ENCODE measurements around the gene NFIC.
"Not testable (repeated sequence)": the region's sequence is repeated elsewhere in the genome, so short reads cannot be mapped to it uniquely, and the experiment has no call there.

NFIC gene

DNA sequence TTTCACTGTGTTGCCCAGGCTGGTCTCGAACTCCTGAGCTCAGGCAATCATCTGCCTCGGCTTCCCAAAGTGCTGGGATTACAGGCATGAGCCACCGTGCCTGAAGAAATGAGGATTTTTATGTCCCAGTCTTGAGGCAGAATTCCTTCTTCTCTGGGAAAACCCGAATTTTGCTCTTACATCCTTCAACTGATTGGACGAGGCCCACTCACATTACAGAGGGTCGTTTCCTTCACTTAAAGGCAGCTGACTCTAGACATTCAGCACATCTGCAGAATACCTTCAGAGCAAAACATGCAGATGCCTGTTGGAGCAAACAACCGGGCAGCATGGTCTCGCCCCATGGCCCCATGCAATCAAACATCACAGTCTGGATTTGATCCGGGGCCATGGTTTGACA, 36.3 kb upstream of the NFIC start:
- no peak overlapping the region for H3K4me3 ChIP-seq (replicated peaks; ENCODE audit: low read depth, low read length)
- TF ChIP-seq, protein P1, sequence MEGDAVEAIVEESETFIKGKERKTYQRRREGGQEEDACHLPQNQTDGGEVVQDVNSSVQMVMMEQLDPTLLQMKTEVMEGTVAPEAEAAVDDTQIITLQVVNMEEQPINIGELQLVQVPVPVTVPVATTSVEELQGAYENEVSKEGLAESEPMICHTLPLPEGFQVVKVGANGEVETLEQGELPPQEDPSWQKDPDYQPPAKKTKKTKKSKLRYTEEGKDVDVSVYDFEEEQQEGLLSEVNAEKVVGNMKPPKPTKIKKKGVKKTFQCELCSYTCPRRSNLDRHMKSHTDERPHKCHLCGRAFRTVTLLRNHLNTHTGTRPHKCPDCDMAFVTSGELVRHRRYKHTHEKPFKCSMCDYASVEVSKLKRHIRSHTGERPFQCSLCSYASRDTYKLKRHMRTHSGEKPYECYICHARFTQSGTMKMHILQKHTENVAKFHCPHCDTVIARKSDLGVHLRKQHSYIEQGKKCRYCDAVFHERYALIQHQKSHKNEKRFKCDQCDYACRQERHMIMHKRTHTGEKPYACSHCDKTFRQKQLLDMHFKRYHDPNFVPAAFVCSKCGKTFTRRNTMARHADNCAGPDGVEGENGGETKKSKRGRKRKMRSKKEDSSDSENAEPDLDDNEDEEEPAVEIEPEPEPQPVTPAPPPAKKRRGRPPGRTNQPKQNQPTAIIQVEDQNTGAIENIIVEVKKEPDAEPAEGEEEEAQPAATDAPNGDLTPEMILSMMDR (IDR thresholded peaks at IDR 0.05; ENCODE audit: low read depth, low read length, missing control alignments): no peak
- no peak for DNase-seq (ENCODE audit: extremely low read depth, low read depth)

DNA sequence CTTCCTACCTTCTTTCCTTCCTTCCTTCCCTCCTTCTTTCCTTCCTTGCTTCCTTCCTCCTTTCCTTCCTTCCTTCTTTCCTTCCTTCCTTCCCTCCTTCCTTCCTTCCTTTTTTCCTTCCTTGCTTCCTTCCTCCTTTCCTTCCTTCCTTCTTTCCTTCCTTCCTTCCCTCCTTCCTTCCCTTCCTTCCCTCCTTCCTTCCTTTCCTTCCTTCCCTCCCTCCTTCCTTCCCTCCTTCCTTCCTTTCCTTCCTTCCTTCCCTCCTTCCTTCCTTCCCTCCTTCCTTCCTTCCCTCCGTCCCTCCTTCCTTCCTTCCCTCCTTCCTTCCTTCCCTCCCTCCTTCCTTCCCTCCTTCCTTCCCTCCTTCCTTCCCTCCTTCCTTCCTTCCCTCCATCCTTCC, 34.2 kb upstream of the NFIC start:
- not testable (repeated sequence) for H3K4me3 ChIP-seq (replicated peaks; ENCODE audit: low read depth, low read length); DNase-seq (ENCODE audit: extremely low read depth, low read depth)

DNA sequence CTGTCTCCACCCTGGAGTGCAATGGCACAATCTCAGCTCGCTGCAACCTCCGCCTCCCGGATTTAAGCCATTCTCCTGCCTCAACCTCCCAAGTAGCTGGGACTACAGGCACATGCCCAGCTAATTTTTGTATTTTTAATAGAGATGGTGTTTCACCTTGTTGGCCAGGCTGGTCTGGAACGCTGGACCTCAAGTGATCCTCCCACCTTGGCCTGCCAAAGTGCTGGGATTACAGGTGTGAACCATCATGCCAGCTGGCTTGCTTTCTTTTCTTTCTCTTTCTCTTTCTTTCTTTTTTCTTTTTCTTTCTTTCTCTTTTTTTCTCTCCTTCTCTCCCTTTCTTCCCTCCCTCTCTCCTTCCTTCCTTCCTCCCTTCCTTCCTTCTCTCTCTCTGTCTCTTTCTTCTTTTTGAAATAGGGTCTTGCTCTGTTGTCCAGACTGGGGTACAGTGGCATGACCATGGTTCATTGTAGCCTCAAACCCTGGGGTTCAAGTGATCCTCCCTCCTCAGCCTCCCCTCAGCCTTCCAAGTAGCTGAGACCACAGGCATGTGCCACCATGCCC, 33.3 kb upstream of the NFIC start:
- TF ChIP-seq, protein P1 (IDR thresholded peaks at IDR 0.05; ENCODE audit: low read depth, low read length, missing control alignments): no peak
- DNase-seq (ENCODE audit: extremely low read depth, low read depth): no peak
- no peak overlapping the region for H3K4me3 ChIP-seq (replicated peaks; ENCODE audit: low read depth, low read length)

DNA sequence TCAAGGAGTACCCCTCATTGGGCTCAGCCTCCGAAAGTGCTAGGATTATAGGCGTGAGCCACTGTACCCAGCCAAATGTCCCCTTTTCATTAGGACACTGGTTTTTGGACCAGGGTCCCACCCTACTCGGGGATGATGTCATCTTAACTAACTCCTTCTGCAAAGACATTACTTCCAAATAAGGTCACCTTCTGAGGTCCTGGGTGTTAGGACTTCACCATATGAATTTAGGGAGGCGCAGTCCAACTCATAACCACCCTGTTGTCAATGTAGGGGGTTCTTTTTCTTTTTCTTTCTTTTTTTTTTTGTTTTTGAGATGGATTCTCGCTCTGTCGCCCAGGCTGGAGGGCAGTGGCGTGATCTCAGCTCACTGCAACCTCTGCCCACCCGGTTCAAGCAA, 32.7 kb upstream of the NFIC start:
- no peak overlapping the region for H3K4me3 ChIP-seq (replicated peaks; ENCODE audit: low read depth, low read length)
- TF ChIP-seq, protein P1 (IDR thresholded peaks at IDR 0.05; ENCODE audit: low read depth, low read length, missing control alignments): no peak
- DNase-seq (ENCODE audit: extremely low read depth, low read depth): no peak

DNA sequence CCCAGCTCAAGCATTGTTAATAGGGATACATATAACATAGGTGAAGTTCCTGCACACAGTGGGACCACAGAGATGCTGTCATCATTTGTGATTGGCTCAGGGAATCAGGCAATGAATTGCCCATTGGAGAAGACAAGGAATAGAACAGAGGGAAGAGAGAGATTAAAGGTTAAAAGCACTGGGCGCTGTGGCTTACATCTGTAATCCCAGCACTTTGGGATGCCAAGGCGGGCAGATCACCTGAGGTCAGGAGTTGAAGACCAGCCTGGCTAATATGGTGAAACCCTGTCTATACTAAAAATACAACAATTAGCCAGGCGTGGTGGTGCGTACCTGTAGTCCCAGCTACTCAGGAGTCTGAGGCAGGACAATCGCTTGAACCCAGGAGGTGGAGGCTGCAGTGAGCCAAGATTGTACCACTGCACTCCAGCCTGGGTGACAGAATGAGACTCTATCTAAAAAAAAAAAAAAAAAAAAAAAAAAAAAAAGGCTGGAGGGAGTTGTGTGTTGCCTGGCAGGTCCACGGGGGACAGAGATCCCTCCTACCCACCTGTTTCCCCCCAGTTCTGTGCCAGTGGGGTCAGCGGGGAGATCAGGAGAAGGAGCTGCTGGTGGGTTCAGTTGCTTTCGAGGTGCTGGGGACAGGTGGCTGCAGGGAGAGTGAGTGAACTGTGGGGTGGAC, 31.5 kb upstream of the NFIC start:
- H3K4me3 ChIP-seq (replicated peaks; ENCODE audit: low read depth, low read length); DNase-seq (ENCODE audit: extremely low read depth, low read depth): not testable (repeated sequence)

DNA sequence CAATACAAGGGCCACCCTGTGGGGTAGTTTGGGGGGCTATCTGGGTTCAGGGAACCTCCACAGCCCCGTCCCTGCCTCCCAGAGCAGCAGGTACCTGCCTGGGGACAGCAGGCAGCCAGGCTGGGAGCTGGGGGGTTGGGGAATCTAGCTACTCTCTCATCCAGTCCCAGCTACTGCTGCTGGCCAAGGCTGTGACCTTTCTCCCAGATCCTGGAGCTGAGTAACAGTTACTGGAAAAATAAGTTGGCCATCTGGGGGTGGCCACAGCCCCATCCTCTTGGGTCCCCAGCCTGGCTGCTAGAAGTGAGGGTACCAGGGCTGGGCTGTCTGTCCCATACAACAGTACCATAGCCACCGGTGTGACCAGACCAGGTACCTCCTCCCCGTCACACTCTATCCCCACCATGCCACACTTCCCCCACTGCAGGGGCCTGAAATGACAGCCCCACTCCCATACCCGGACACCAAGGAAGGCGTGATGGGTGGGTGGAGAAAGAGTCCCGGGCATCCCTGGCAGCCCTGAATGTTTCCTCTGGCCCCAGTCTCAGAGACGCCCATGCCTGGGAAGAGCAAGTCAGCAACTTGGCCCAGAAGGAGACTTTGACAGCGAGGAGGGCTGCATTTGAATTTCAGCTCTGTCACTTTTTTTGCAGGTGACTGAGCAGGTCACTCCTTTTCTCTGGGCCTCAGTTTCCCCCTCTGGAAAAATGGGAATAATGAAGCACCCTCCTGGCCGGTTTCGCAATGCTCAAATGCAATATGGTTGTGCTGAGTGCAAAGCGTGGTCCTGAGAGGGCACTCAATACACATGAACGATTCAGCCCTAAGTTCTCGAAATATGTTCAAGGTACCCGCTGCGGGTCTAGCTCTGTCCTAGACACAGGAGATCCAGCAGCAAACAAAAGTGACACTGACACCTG, 30.7 kb upstream of the NFIC start:
- no peak for DNase-seq (ENCODE audit: extremely low read depth, low read depth)
- no peak overlapping the region for H3K4me3 ChIP-seq (replicated peaks; ENCODE audit: low read depth, low read length)
- TF ChIP-seq, protein P1 (IDR thresholded peaks at IDR 0.05; ENCODE audit: low read depth, low read length, missing control alignments): no peak

DNA sequence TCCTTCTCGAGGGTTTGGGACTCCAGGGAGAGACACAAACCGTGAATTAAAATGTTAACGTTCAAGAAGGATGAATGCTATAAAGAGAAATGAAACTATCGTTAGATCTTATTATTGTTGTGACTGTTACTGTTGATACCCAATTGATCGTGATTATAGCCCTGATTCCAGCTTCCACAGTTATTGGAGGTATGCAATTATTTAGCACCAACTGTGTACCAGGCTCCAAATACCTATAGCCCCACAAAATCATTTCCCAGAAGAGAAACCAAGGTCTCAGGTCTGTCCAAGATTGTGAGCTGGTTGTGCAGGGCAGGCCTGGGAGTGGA, 30.1 kb upstream of the NFIC start:
- no peak overlapping the region for H3K4me3 ChIP-seq (replicated peaks; ENCODE audit: low read depth, low read length)

More for the DNA sequence above, 30.1 kb upstream of the NFIC start:
- TF ChIP-seq, protein P1 (IDR thresholded peaks at IDR 0.05; ENCODE audit: low read depth, low read length, missing control alignments): no peak
- DNase-seq (ENCODE audit: extremely low read depth, low read depth): no peak
